A549 (cell line): ENCODE results near the gene CSN2. TPM values are rescaled to one million over a fixed set of nuclear protein-coding genes. Genes with fewer than 3 reads are reported as not detected.
A peak's percentile ranks its signal among the peaks of the same experiment; 100 is the strongest.
"Not testable (repeated sequence)": the region's sequence is repeated elsewhere in the genome, so short reads cannot be mapped to it uniquely, and the experiment has no call there.

Experiments
- ATAC-seq, 2 experiments: fragments of 200-7000 bp in 1 of 2; fragments of >200 bp in 1 of 2; cut with Nextera tagmentation in 1 of 2; cut with Tn5 transposase in 1 of 2; 3 replicates each; pipeline versions ENCODE4 v1.8.0 to v1.9.1; 2018 to 2020; ENCODE audit warnings: mild to moderate bottlenecking in 1 of 2, moderate library complexity in 1 of 2
- CTCF ChIA-PET: fragments of 300-600 bp; sonication (Branson Sonifier 250); formaldehyde crosslinking; extraction: SDS; loops from one replicate; lab custom pipeline; 2021; ENCODE audit warnings: antibody characterized with exemption, inconsistent platforms; lab: Yijun Ruan, JAX
- POLR2A ChIA-PET: fragments of 350-600 bp; formaldehyde crosslinking; extraction: SDS; loops from one replicate; lab custom pipeline; 2021; ENCODE audit warnings: antibody characterized with exemption, inconsistent platforms; lab: Yijun Ruan, JAX
- DNase-seq, 2 experiments: peaks; one replicate each; pipeline versions ENCODE4 v3.0.0 to v3.0.0-alpha.2; 2011 to 2016; ENCODE audit warnings: low read depth in 1 of 2, low spot score in 1 of 2
- FAIRE-seq: peaks from 2 replicates; lab custom pipeline; 2011; peaks lifted over from hg19 to GRCh38; lab: Jason Lieb, UNC
- H3K27ac ChIP-seq, 2 experiments: fragments of >200 bp; sonication (Bioruptor Twin); formaldehyde crosslinking; 3 replicates each; pipeline ENCODE4 v1.5.1; 2016 to 2017
- H3K4me1 ChIP-seq: fragments of >200 bp; sonication (Bioruptor Twin); formaldehyde crosslinking; 3 replicates; pipeline ENCODE4 v1.6.1; 2016
- H3K4me2 ChIP-seq: fragments of >200 bp; sonication (Bioruptor Twin); formaldehyde crosslinking; 3 replicates; pipeline ENCODE4 v1.6.1; 2016
- H3K4me3 ChIP-seq: fragments of >200 bp; sonication (Bioruptor Twin); formaldehyde crosslinking; 3 replicates; pipeline ENCODE4 v1.5.1; 2016
- H3K9me3 ChIP-seq: fragments of >200 bp; sonication (Bioruptor Twin); formaldehyde crosslinking; 3 replicates; pipeline ENCODE4 v1.6.1; 2016
- BHLHE40 ChIP-seq: IDR thresholded peaks from 2 replicates; pipeline ENCODE4 v1.6.1; 2012; ENCODE audit warnings: low read depth, low read length, inconsistent platforms
- CBX2 ChIP-seq: fragments of 200-600 bp; sonication (generic); IDR thresholded peaks from 2 replicates; pipeline ENCODE4 v1.6.1; 2016; ENCODE audit warnings: low read depth, mild to moderate bottlenecking, borderline replicate concordance
- CBX8 ChIP-seq: fragments of 200-600 bp; sonication (generic); IDR thresholded peaks from 2 replicates; pipeline ENCODE4 v1.6.1; 2016
- CEBPB ChIP-seq, 2 experiments: fragments of >200 bp in 1 of 2; sonication (Bioruptor Twin) in 1 of 2; formaldehyde crosslinking in 1 of 2; IDR thresholded peaks; 2 replicates each; pipeline ENCODE4 v1.6.1; 2012 to 2016
- EHMT2 ChIP-seq: fragments of 200-600 bp; sonication (generic); IDR thresholded peaks from 2 replicates; pipeline ENCODE4 v1.6.1; 2016; ENCODE audit warnings: antibody characterized with exemption, low read depth, mild to moderate bottlenecking, moderate library complexity
- ESRRA ChIP-seq: fragments of 150-350 bp; IDR thresholded peaks from 2 replicates; pipeline ENCODE4 v1.6.1; 2014; ENCODE audit warnings: mild to moderate bottlenecking, low read length, borderline replicate concordance
- HDAC2 ChIP-seq: fragments of 200-600 bp; sonication (generic); IDR thresholded peaks from 2 replicates; pipeline ENCODE4 v1.6.1; 2016
- HOXB13 ChIP-seq: fragments of 250-450 bp; sonication (Bioruptor Pico); IDR thresholded peaks from 2 replicates; pipeline ENCODE4 v1.5.0; 2020; ENCODE audit warnings: low read depth, mild to moderate bottlenecking, moderate library complexity
- HOXB5 ChIP-seq: fragments of 250-450 bp; sonication (Bioruptor Pico); IDR thresholded peaks from 2 replicates; pipeline ENCODE4 v1.5.0; 2020; ENCODE audit warnings: mild to moderate bottlenecking, moderate library complexity
- JUN ChIP-seq, 2 experiments: fragments of >200 bp; sonication (Bioruptor Twin); formaldehyde crosslinking; IDR thresholded peaks; 2 replicates in 1 of 2; 3 replicates in 1 of 2; pipeline ENCODE4 v1.6.1; 2016 to 2017
- KDM5A ChIP-seq: fragments of 200-600 bp; sonication (generic); IDR thresholded peaks from 2 replicates; pipeline ENCODE4 v1.6.1; 2016; ENCODE audit warnings: antibody characterized with exemption, mild to moderate bottlenecking
- MAFK ChIP-seq: fragments of 450-650 bp; IDR thresholded peaks from 2 replicates; pipeline ENCODE4 v1.6.1; 2014; ENCODE audit not compliant: partially characterized antibody
- NR3C1 ChIP-seq: fragments of >200 bp; sonication (Bioruptor Twin); formaldehyde crosslinking; IDR thresholded peaks from 3 replicates; pipeline ENCODE4 v1.6.1; 2017
- POLR2A ChIP-seq: IDR thresholded peaks from 2 replicates; pipeline ENCODE4 v1.6.1; 2012; ENCODE audit warnings: mild to moderate bottlenecking, low read length
- RAD21 ChIP-seq, 2 experiments: fragments of >200 bp in 1 of 2; sonication (Bioruptor Twin) in 1 of 2; formaldehyde crosslinking in 1 of 2; IDR thresholded peaks in 1 of 2; conservative IDR thresholded peaks in 1 of 2; 2 replicates in 1 of 2; 3 replicates in 1 of 2; pipeline ENCODE4 v1.6.1; 2012 to 2018; ENCODE audit warnings: inconsistent platforms in 1 of 2
- RARB ChIP-seq: fragments of 250-450 bp; sonication (Bioruptor Pico); IDR thresholded peaks from 2 replicates; pipeline ENCODE4 v1.8.0; 2021; ENCODE audit warnings: mild to moderate bottlenecking, moderate library complexity
- RCOR1 ChIP-seq: fragments of 150-350 bp; IDR thresholded peaks from 2 replicates; pipeline ENCODE4 v1.6.1; 2014; ENCODE audit warnings: antibody characterized with exemption, low read length, low read depth
- SREBF2 ChIP-seq: fragments of 450-650 bp; IDR thresholded peaks from 2 replicates; pipeline ENCODE4 v1.6.1; 2014; ENCODE audit warnings: mild to moderate bottlenecking, moderate library complexity
- ZFP36 ChIP-seq: fragments of 450-650 bp; IDR thresholded peaks from 2 replicates; pipeline ENCODE4 v1.6.1; 2014; ENCODE audit warnings: borderline replicate concordance; ENCODE audit not compliant: partially characterized antibody
- WGBS: methylation state at CpG from one replicate; pipeline ENCODE4 v1.1.6; 2017; ENCODE audit errors: missing lambda C conversion rate; 5-methylcytosine and 5-hydroxymethylcytosine counted together
- polyA plus RNA-seq, 4 experiments: library from polyadenylated mRNA; depleted of rRNA in 3 of 4; stranded (reverse); fragments of >200 nt; fragmentation: RNase III in 1 of 4; extraction: RNeasy Plus Mini Kit Qiagen cat#74134 plus additional on column Dnase treatment in 1 of 4; gene quantifications; 2 replicates in 3 of 4; 3 replicates in 1 of 4; pipeline ENCODE4 v1.2.3, GENCODE V29; 2011 to 2017
- TF ChIP-seq, protein P1 (sequence below): fragments of 450-650 bp; IDR thresholded peaks from 2 replicates; pipeline ENCODE4 v1.6.1; 2014; ENCODE audit warnings: antibody characterized with exemption

The CSN2 gene
- polyA plus RNA-seq, 2 of the 4 experiments (the other 2 are of a cell fraction): not detected

DNA sequence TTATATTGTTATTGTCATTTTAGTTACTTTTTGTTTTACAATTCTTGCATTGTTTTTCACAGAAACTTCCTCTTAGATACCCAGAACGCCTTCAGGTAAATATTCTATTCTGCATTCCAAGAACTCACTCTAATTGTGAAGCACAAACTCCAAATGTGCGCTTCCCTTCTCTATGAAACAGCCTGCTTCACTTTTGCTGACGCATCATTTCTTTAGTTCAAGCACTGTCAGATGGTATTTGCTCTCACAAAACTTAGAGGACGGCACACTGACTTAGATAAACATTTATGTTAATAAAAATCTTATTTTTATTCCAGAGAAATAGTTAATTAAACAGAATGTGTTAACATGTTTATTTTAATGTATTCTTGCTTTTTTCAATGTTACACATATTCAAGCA lies 31.4 kb downstream of the CSN2 start:
- Histone ChIP-seq H3K27ac (no peak overlapping the region), H3K4me2 (no peak overlapping the region), H3K4me1 (no peaks in the 10 kb centered on the region), H3K9me3 (no peaks in the 10 kb centered on the region), H3K4me3 (no peak overlapping the region)
- 59% methylated on average over 4 of the region's 4 CpGs for WGBS
- ChIA-PET CTCF (no interaction called here), POLR2A (no interaction called here)
- FAIRE-seq: no peak
- no peak for DNase-seq
- ATAC-seq: no peak
- TF ChIP-seq MAFK: peak; percentile 88
- TF ChIP-seq EHMT2: no peak
- no peak for TF ChIP-seq NR3C1

DNA sequence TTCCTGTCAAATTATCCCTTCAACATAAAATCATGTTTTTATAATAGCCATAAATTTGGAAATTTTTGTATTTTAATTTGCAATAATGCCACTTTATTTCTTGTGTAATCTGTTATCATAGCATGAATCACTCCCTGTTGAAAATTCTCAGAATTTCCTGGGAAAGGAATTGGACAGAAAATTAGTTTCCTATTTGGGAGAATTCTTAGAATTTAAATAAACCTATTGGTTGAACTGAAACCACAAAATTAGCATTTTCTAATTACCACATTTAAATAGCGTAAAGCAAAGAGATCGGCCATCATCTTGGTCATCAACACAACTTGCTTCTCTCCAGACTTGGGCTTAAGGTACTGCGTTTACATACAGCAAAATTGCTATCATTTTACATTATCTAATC lies 34.8 kb downstream of the CSN2 start, which contains the start of gene CSN1S1:
TSS of gene CSN1S1 (plus strand) at position 301 of the 400 bp plus-strand sequence. CDS start 1,488 bp downstream, outside the sequence.
- TF ChIP-seq BHLHE40 (no peak), ESRRA (no peak)
- TF ChIP-seq, all 56 proteins: peak for 0
- Histone ChIP-seq H3K9me3 (no peaks in the 10 kb centered on the region), H3K27ac (no peak within 1 kb of the TSS), H3K4me3 (no peak within 1 kb of the TSS), H3K4me2 (no peak within 1 kb of the TSS), H3K4me1 (no peaks in the 10 kb centered on the region)
- no peak for DNase-seq
- ChIA-PET POLR2A (no interaction called here), CTCF (no interaction called here)
- ATAC-seq: no peak
- no peak for FAIRE-seq
- WGBS: 67% methylated on average over 3 of the region's 3 CpGs

DNA sequence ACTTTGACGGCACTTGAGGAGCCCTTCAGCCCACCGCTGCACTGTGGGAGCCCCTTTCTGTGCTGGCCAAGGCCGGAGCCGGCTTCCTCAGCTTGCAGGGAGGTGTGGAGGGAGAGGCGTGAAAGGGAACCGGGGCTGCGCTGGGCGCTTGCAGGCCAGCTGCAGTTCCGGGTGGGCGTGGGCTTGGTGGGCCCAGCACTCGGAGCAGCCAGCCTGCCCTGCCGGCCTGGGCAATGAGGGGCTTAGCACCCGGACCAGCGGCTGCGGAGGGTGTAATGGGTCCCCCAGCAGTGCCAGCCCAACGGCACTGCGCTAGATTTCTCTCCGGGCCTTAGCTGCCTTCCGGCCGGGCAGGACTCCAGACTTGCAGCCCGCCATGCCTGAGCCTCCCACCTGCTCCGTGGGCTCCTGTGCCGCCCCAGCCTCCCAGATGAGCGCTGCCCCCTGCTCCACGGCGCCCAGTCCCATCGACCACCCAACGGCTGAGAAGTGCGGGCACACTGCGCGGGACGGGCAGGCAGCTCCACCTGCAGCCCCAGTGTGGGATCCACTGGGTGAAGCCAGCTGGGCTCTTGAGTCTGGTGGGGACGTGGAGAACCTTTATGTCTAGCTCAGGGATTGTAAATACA lies 41.6 kb downstream of the CSN2 start:
- H3K9me3 ChIP-seq, H3K27ac ChIP-seq, H3K4me3 ChIP-seq, POLR2A ChIA-PET, ATAC-seq, H3K4me1 ChIP-seq, CTCF ChIA-PET, FAIRE-seq, H3K4me2 ChIP-seq, DNase-seq: not testable (repeated sequence)
- WGBS: 72% methylated on average over 5 of the region's 33 CpGs

DNA sequence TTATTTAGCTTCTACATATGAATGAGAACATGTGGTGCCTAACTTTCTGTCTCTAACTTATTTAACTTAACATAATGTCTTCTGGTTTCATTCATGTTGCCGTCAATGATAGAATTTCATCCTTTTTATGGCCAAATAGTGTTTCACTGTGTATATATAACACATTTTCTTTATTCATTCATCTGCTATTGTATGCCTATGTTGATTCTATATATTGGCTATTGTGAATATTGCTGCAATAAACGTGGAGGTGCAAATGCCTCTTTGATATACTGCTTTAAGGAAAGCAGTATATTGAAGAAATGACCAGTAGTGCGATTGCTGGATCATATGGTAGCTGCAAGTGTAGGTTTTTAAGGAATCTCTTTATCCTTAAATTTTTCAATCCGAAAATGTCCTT lies 44.7 kb downstream of the CSN2 start:
- POLR2A ChIA-PET: no interaction called here
- no peak overlapping the region for H3K27ac ChIP-seq
- no peak for FAIRE-seq
- 18% methylated on average over 4 of the region's 4 CpGs for WGBS
- H3K9me3 ChIP-seq: no peaks in the 10 kb centered on the region
- ATAC-seq: no peak
- no peak for DNase-seq
- CTCF ChIA-PET: no interaction called here
- H3K4me3 ChIP-seq: no peak overlapping the region
- TF ChIP-seq HDAC2 (no peak), HOXB13 (CRISPR knock-in tag) (no peak), CBX2 (no peak), RCOR1 (no peak), CBX8 (no peak), ZFP36 (no peak), HOXB5 (CRISPR knock-in tag) (no peak), NR3C1 (no peak), RARB (no peak), POLR2A (no peak), SREBF2 (no peak), RAD21 (conservative IDR thresholded peaks at IDR 0.05 in 1 of 2, IDR thresholded peaks at IDR 0.05 in 1 of 2) (no peak), KDM5A (no peak), JUN (IDR thresholded peaks at IDR 0.05) (no peak), CEBPB (IDR thresholded peaks at IDR 0.05) (no peak)
- TF ChIP-seq, protein P1, sequence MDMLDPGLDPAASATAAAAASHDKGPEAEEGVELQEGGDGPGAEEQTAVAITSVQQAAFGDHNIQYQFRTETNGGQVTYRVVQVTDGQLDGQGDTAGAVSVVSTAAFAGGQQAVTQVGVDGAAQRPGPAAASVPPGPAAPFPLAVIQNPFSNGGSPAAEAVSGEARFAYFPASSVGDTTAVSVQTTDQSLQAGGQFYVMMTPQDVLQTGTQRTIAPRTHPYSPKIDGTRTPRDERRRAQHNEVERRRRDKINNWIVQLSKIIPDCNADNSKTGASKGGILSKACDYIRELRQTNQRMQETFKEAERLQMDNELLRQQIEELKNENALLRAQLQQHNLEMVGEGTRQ: no peak
- H3K4me2 ChIP-seq: no peak overlapping the region
- no peaks in the 10 kb centered on the region for H3K4me1 ChIP-seq
